Loucy (cell line): Measurements from ENCODE around the gene CT47C1.

Experiments used
- EZH2phosphoT487 ChIP-seq: fragments of 200-600 bp; IDR thresholded peaks from 2 replicates; pipeline ENCODE4 v1.6.1; 2018; ENCODE audit warnings: antibody characterized with exemption, mild to moderate bottlenecking, moderate library complexity, borderline replicate concordance
- TF ChIP-seq, protein P1 (sequence below): fragments of 200-600 bp; sonication (generic); conservative IDR thresholded peaks from 2 replicates; pipeline ENCODE4 v1.5.1; 2014; ENCODE audit warnings: mild to moderate bottlenecking, antibody characterized with exemption, low read length

DNA sequence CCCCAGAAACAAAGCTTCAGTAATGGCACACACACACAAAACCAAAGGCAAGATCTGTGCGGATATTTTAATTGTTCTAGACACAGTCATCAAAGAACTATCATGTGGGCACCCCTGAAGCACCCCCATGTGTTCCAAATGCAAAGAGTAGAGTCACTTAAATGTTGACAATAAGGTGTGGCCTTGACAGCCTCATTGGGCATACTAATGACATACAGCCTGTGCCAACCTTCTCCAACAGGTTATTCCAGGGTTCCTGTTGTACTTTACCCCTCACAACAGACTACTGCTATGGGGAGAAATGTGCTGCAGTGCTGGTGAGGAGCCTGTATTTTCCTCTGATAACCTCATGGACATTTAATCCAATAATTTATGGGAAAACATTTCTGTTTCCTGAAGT, 29.8 kb upstream of the CT47C1 start:
- TF ChIP-seq, protein P1, sequence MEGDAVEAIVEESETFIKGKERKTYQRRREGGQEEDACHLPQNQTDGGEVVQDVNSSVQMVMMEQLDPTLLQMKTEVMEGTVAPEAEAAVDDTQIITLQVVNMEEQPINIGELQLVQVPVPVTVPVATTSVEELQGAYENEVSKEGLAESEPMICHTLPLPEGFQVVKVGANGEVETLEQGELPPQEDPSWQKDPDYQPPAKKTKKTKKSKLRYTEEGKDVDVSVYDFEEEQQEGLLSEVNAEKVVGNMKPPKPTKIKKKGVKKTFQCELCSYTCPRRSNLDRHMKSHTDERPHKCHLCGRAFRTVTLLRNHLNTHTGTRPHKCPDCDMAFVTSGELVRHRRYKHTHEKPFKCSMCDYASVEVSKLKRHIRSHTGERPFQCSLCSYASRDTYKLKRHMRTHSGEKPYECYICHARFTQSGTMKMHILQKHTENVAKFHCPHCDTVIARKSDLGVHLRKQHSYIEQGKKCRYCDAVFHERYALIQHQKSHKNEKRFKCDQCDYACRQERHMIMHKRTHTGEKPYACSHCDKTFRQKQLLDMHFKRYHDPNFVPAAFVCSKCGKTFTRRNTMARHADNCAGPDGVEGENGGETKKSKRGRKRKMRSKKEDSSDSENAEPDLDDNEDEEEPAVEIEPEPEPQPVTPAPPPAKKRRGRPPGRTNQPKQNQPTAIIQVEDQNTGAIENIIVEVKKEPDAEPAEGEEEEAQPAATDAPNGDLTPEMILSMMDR = no peak
- no peak for TF ChIP-seq EZH2phosphoT487
